Liver (tissue), 3 donors: ENCODE results near the gene DBI.

Source experiments
- ATF3 ChIP-seq: IDR thresholded peaks from 2 replicates; pipeline ENCODE4 v1.6.1; 2016; ENCODE audit warnings: antibody characterized with exemption
- CTCF ChIP-seq: fragments of 150-350 bp; IDR thresholded peaks from 2 replicates; pipeline ENCODE4 v1.5.1; 2017; ENCODE audit warnings: improper control_type of control experiment, low read depth, low read length; ENCODE audit not compliant: missing input control
- EGR1 ChIP-seq, 2 donors: IDR thresholded peaks; 2 replicates each; pipeline ENCODE4 v1.6.1; 2016 to 2018; ENCODE audit warnings: antibody characterized with exemption in 2 of 2, low read depth in 2 of 2
- FOXA1 ChIP-seq: IDR thresholded peaks from 2 replicates; pipeline ENCODE4 v1.6.1; 2016; ENCODE audit warnings: antibody characterized with exemption
- GABPA ChIP-seq, 2 donors: IDR thresholded peaks in 1 of 2; conservative IDR thresholded peaks in 1 of 2; 2 replicates each; pipeline ENCODE4 v1.6.1; 2016; ENCODE audit warnings: antibody characterized with exemption in 2 of 2, mild to moderate bottlenecking in 1 of 2, moderate library complexity in 1 of 2
- JUND ChIP-seq, 2 donors: IDR thresholded peaks; 2 replicates each; pipeline ENCODE4 v1.6.1; 2016; ENCODE audit warnings: antibody characterized with exemption in 2 of 2
- MAX ChIP-seq: IDR thresholded peaks from 2 replicates; pipeline ENCODE4 v1.6.1; 2016; ENCODE audit warnings: antibody characterized with exemption
- RAD21 ChIP-seq, 2 donors: IDR thresholded peaks; 2 replicates each; pipeline ENCODE4 v1.6.1; 2016; ENCODE audit warnings: antibody characterized with exemption in 2 of 2, mild to moderate bottlenecking in 2 of 2
- REST ChIP-seq: IDR thresholded peaks from 2 replicates; pipeline ENCODE4 v1.6.1; 2016; ENCODE audit warnings: antibody characterized with exemption, mild to moderate bottlenecking
- RXRA ChIP-seq, 2 donors: IDR thresholded peaks; 2 replicates each; pipeline ENCODE4 v1.6.1; 2017 to 2018; ENCODE audit warnings: antibody characterized with exemption in 2 of 2, mild to moderate bottlenecking in 1 of 2
- SP1 ChIP-seq: IDR thresholded peaks from 2 replicates; pipeline ENCODE4 v1.6.1; 2018; ENCODE audit warnings: antibody characterized with exemption, mild to moderate bottlenecking
- TAF1 ChIP-seq: conservative IDR thresholded peaks from 2 replicates; pipeline ENCODE4 v1.6.1; 2016; ENCODE audit warnings: antibody characterized with exemption, mild to moderate bottlenecking
- YY1 ChIP-seq: IDR thresholded peaks from 2 replicates; pipeline ENCODE4 v1.6.1; 2016; ENCODE audit warnings: antibody characterized with exemption, mild to moderate bottlenecking
- ZBTB33 ChIP-seq: IDR thresholded peaks from 2 replicates; pipeline ENCODE4 v1.6.1; 2016; ENCODE audit warnings: antibody characterized with exemption
- donor health status: healthy.
- donor health status: healthy.

GRCh38 chr2:119393971-119394748 lies 27.4 kb downstream of the DBI start:
- no peak for TF ChIP-seq CTCF
- no peak for TF ChIP-seq MAX
- TF ChIP-seq EGR1 (IDR thresholded peaks at IDR 0.05; ENCODE audit: low read depth in 2 of 2) = no peak
- TF ChIP-seq SP1 = no peak
- TF ChIP-seq JUND (IDR thresholded peaks at IDR 0.05) = no peak
- TF ChIP-seq GABPA (IDR thresholded peaks at IDR 0.05 in 1 of 2, conservative IDR thresholded peaks at IDR 0.05 in 1 of 2) = no peak
- TF ChIP-seq RAD21 (IDR thresholded peaks at IDR 0.05) = no peak
- TF ChIP-seq TAF1 = no peak
- no peak for TF ChIP-seq FOXA1
- no peak for TF ChIP-seq REST
- TF ChIP-seq ZBTB33 = no peak
- TF ChIP-seq RXRA (IDR thresholded peaks at IDR 0.05) = no peak
- TF ChIP-seq YY1 = no peak
- TF ChIP-seq ATF3 = no peak
